ENCODE results near the gene COL28A1. TPM values are rescaled to one million over a fixed set of nuclear protein-coding genes. Genes with fewer than 3 reads are reported as not detected.

Gene COL28A1
- total RNA-seq, 1 donor = 0.36 TPM

- Histone ChIP-seq H3K27me3 (ENCODE audit: insufficient read depth, low read length) (no peaks in the 10 kb centered on the region), H3K79me2 (ENCODE audit: insufficient read depth, low read length) (no peaks in the 10 kb centered on the region), H2AFZ (ENCODE audit: low read length) (no peak overlapping the region), H3K36me3 (ENCODE audit: insufficient read depth, low read length) (no peaks in the 10 kb centered on the region), H3K27ac (ENCODE audit: low read depth, low read length) (no peak overlapping the region), H3K4me1 (ENCODE audit: insufficient read depth, low read length) (no peaks in the 10 kb centered on the region), H3K4me3 (ENCODE audit: insufficient read depth, low read length) (no peak overlapping the region), H3K9me3 (ENCODE audit: low read depth, low read length) (no peaks in the 10 kb centered on the region), H3K4me2 (ENCODE audit: insufficient read depth, low read length) (no peak overlapping the region), H4K20me1 (ENCODE audit: insufficient read depth, low read length) (no peaks in the 10 kb centered on the region)
- DNase-seq (ENCODE audit: insufficient read length, low spot score, missing footprints) = no peak
- TF ChIP-seq CTCF (IDR thresholded peaks at IDR 0.05; ENCODE audit: extremely low read depth, low read depth, low read length) = no peak
Measured at GRCh38 chr7:7452119-7452518, 83.6 kb downstream of the COL28A1 start.

- TF ChIP-seq CTCF (IDR thresholded peaks at IDR 0.05; ENCODE audit: extremely low read depth, low read depth, low read length) = no peak
- no peak overlapping the region for H3K27ac ChIP-seq (ENCODE audit: low read depth, low read length)
Measured at GRCh38 chr7:7449055-7449454, 86.6 kb downstream of the COL28A1 start.

GRCh38 chr7:7446616-7447015 is 89.1 kb downstream of the COL28A1 start:
- Histone ChIP-seq H3K27me3 (ENCODE audit: insufficient read depth, low read length) (no peaks in the 10 kb centered on the region), H3K4me2 (ENCODE audit: insufficient read depth, low read length) (no peak overlapping the region), H3K4me1 (ENCODE audit: insufficient read depth, low read length) (peaks cover 8% of the 10 kb centered on the region), H2AFZ (ENCODE audit: low read length) (peak overlapping the region; percentile 61), H3K79me2 (ENCODE audit: insufficient read depth, low read length) (no peaks in the 10 kb centered on the region), H3K36me3 (ENCODE audit: insufficient read depth, low read length) (no peaks in the 10 kb centered on the region), H3K9me3 (ENCODE audit: low read depth, low read length) (no peaks in the 10 kb centered on the region), H3K27ac (ENCODE audit: low read depth, low read length) (no peak overlapping the region), H3K4me3 (ENCODE audit: insufficient read depth, low read length) (no peak overlapping the region), H4K20me1 (ENCODE audit: insufficient read depth, low read length) (no peaks in the 10 kb centered on the region)
- no peak for DNase-seq (ENCODE audit: insufficient read length, low spot score, missing footprints)
- no peak for TF ChIP-seq CTCF (IDR thresholded peaks at IDR 0.05; ENCODE audit: extremely low read depth, low read depth, low read length)

More at GRCh38 chr7:7449055-7449454, 86.6 kb downstream of the COL28A1 start:
- no peaks in the 10 kb centered on the region for H3K4me1 ChIP-seq (ENCODE audit: insufficient read depth, low read length)
- H3K9me3 ChIP-seq (ENCODE audit: low read depth, low read length) = no peaks in the 10 kb centered on the region
- no peak overlapping the region for H3K4me2 ChIP-seq (ENCODE audit: insufficient read depth, low read length)
- no peaks in the 10 kb centered on the region for H3K79me2 ChIP-seq (ENCODE audit: insufficient read depth, low read length)
- H2AFZ ChIP-seq (ENCODE audit: low read length) = no peak overlapping the region
- no peak for DNase-seq (ENCODE audit: insufficient read length, low spot score, missing footprints)
- no peak overlapping the region for H3K4me3 ChIP-seq (ENCODE audit: insufficient read depth, low read length)
- H3K36me3 ChIP-seq (ENCODE audit: insufficient read depth, low read length) = no peaks in the 10 kb centered on the region
- H3K27me3 ChIP-seq (ENCODE audit: insufficient read depth, low read length) = no peaks in the 10 kb centered on the region
- no peaks in the 10 kb centered on the region for H4K20me1 ChIP-seq (ENCODE audit: insufficient read depth, low read length)

GRCh38 chr7:7443806-7444350 is 91.8 kb downstream of the COL28A1 start:
- H4K20me1 ChIP-seq (ENCODE audit: insufficient read depth, low read length) = no peaks in the 10 kb centered on the region
- H3K27ac ChIP-seq (ENCODE audit: low read depth, low read length) = peak overlapping the region; percentile 2
- peak overlapping the region; percentile 52 for H2AFZ ChIP-seq (ENCODE audit: low read length)
- H3K9me3 ChIP-seq (ENCODE audit: low read depth, low read length) = no peaks in the 10 kb centered on the region
- no peaks in the 10 kb centered on the region for H3K79me2 ChIP-seq (ENCODE audit: insufficient read depth, low read length)
- peaks cover 18% of the 10 kb centered on the region for H3K4me1 ChIP-seq (ENCODE audit: insufficient read depth, low read length)
- no peaks in the 10 kb centered on the region for H3K36me3 ChIP-seq (ENCODE audit: insufficient read depth, low read length)
- no peak for TF ChIP-seq CTCF (IDR thresholded peaks at IDR 0.05; ENCODE audit: extremely low read depth, low read depth, low read length)
- H3K4me3 ChIP-seq (ENCODE audit: insufficient read depth, low read length) = no peak overlapping the region
- H3K27me3 ChIP-seq (ENCODE audit: insufficient read depth, low read length) = no peaks in the 10 kb centered on the region
- no peak overlapping the region for H3K4me2 ChIP-seq (ENCODE audit: insufficient read depth, low read length)
- no peak for DNase-seq (ENCODE audit: insufficient read length, low spot score, missing footprints)
